GM12874 (cell line): Measurements from ENCODE around the gene WDFY3.

Experiments used
- TF ChIP-seq, protein P1 (sequence below): IDR thresholded peaks from 2 replicates; pipeline ENCODE4 v1.5.1; 2011; ENCODE audit warnings: low read depth, mild to moderate bottlenecking, control low read depth, low read length, moderate library complexity; ENCODE audit not compliant: insufficient read depth

Gene WDFY3

DNA sequence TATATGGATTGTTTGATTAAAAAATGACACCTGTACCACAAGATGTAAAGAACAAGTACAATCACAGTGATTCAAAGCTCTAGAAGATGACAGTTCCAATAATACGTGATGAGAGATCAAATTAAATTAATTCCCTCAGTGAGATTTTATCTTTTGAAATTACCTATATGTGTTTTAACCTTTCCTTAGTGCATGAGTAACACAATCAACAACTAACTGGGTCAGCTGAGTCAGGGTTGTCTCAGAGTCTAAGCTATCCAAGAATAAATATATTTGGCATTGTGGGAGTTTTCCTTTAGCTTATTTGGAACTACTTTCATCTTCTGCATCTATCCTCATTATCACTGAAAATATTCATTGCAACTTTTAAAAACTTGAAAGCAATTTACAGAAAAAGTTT, 162.8 kb downstream of the WDFY3 start:
- TF ChIP-seq, protein P1, sequence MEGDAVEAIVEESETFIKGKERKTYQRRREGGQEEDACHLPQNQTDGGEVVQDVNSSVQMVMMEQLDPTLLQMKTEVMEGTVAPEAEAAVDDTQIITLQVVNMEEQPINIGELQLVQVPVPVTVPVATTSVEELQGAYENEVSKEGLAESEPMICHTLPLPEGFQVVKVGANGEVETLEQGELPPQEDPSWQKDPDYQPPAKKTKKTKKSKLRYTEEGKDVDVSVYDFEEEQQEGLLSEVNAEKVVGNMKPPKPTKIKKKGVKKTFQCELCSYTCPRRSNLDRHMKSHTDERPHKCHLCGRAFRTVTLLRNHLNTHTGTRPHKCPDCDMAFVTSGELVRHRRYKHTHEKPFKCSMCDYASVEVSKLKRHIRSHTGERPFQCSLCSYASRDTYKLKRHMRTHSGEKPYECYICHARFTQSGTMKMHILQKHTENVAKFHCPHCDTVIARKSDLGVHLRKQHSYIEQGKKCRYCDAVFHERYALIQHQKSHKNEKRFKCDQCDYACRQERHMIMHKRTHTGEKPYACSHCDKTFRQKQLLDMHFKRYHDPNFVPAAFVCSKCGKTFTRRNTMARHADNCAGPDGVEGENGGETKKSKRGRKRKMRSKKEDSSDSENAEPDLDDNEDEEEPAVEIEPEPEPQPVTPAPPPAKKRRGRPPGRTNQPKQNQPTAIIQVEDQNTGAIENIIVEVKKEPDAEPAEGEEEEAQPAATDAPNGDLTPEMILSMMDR: no peak

- TF ChIP-seq, protein P1: no peak
These were observed 163.4 kb downstream of the WDFY3 start for GRCh38 chr4:84803116-84803515.

GRCh38 chr4:84800256-84800655, 166.2 kb downstream of the WDFY3 start:
- TF ChIP-seq, protein P1: no peak

GRCh38 chr4:84799318-84799717, 167.2 kb downstream of the WDFY3 start:
- TF ChIP-seq, protein P1: no peak

GRCh38 chr4:84796394-84796793, 170.1 kb downstream of the WDFY3 start:
- TF ChIP-seq, protein P1: no peak

DNA sequence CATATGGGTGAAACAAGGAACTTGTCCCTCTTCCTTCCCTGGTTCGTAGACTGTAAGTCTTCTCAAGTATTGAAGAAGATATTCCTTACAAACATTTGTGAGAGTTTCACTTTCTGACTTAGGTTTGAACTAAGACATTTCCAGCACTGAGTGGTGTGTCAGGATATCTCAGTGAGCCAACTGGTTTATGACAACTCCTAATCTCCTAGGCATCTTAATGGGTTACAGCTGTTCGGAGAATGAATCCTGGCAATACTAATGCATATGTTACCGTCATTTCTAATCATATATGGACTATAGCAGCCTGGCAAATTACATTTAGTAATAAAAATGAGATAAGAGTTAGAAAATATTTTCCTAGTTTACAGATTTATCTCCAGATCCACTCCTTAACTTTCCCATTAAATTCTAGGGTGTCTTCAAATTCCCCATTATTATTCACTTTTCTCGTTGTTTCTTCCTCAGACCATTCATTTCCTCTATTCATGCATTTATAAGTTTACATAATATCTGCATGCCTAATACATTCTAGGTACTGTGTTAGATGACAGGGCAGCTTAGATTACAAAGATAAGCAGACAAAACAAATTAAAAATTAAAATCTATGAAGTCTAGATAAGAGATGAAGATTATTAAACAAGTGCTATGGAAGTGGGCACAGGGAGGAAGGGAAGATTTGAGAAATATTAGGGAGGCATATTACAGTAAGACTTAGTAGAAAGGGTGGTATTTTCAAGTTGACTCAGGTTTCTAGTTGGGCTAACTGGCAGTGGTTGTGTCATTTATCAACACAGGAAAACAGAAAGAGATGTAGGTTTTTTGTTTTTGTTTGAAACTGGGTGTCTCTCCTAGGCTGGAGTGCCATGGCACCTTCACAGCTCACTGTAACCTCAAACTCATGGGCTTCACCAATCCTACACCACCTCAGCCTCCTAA, 173.9 kb downstream of the WDFY3 start:
- TF ChIP-seq, protein P1: no peak

GRCh38 chr4:84790769-84791565, 175.5 kb downstream of the WDFY3 start:
- TF ChIP-seq, protein P1: no peak
